IgD-negative memory B cell (primary cell): ENCODE measurements around the gene PTBP3. TPM values are rescaled to one million over a fixed set of nuclear protein-coding genes. Genes with fewer than 3 reads are reported as not detected.
"Not testable (repeated sequence)": the region's sequence is repeated elsewhere in the genome, so short reads cannot be mapped to it uniquely, and the experiment has no call there.

Experiments used
- H3K27ac Mint-ChIP-seq, 3 donors: one replicate each; pipeline ENCODE4 v1.8.0; 2020 to 2022; ENCODE audit warnings: mild to moderate bottlenecking in 3 of 3, mixed read lengths in 3 of 3, moderate library complexity in 1 of 3
- H3K27me3 Mint-ChIP-seq: one replicate; pipeline ENCODE4 v1.8.0; 2021; ENCODE audit warnings: mixed read lengths
- H3K36me3 Mint-ChIP-seq: one replicate; pipeline ENCODE4 v1.8.0; 2020; ENCODE audit warnings: mild to moderate bottlenecking, mixed read lengths
- H3K4me1 Mint-ChIP-seq, 3 donors: one replicate each; pipeline ENCODE4 v1.8.0; 2020 to 2022; ENCODE audit warnings: mixed read lengths in 3 of 3, mild to moderate bottlenecking in 1 of 3
- H3K4me3 Mint-ChIP-seq, 4 donors: one replicate each; pipeline ENCODE4 v1.8.0; 2020 to 2022; ENCODE audit warnings: mild to moderate bottlenecking in 4 of 4, mixed read lengths in 4 of 4, moderate library complexity in 3 of 4
- H3K9me3 Mint-ChIP-seq, 3 donors: one replicate each; pipeline ENCODE4 v1.8.0; 2020 to 2021; ENCODE audit warnings: mixed read lengths in 3 of 3, mild to moderate bottlenecking in 1 of 3
- polyA plus RNA-seq: library from polyadenylated mRNA; unstranded; fragments of 300-500 nt; fragmentation: Illumina TruSeq; gene quantifications from one replicate; pipeline ENCODE4 v1.2.3, GENCODE V29; 2021

Gene PTBP3
- polyA plus RNA-seq, 1 donor from 2014 or later, result 32.7 TPM

- Mint-ChIP-seq H3K27me3 (no peaks in the 10 kb centered on the region), H3K36me3 (peaks cover 6% of the 10 kb centered on the region), H3K9me3 (peaks cover 2 to 3% (median 2%) of the 10 kb centered on the region in 3 donors), H3K4me3 (no peak overlapping the region), H3K4me1 (no peaks in the 10 kb centered on the region), H3K27ac (no peak overlapping the region)
Observed at GRCh38 chr9:112200711-112201110, 132.7 kb downstream of the PTBP3 start.

DNA sequence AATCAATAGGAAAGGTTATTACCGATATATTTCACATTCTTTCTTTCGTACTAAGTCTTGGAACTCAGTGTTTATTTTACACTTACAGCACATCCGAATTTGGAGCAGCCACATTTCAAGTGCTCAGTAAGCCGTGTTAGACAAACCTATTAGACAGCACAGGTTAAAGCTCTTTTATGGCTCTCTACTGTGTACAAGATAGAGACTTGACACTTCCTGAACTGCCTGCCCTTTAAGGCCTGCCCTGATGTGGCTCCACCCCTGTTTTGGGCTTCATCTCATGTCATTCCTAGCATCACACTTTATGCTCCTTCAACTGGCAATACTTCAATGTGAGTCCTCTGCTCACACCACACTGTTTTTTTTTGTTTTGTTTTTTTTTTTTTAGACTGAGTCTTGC lies 134.8 kb downstream of the PTBP3 start:
- Mint-ChIP-seq H3K36me3 (peaks cover 6% of the 10 kb centered on the region), H3K27ac (no peak overlapping the region), H3K4me1 (no peaks in the 10 kb centered on the region), H3K27me3 (no peaks in the 10 kb centered on the region), H3K9me3 (peaks cover 2 to 3% (median 2%) of the 10 kb centered on the region in 3 donors), H3K4me3 (no peak overlapping the region)

- Mint-ChIP-seq H3K4me3 (no peak overlapping the region), H3K27me3 (no peaks in the 10 kb centered on the region), H3K27ac (no peak overlapping the region)
Observed at GRCh38 chr9:112194969-112195431, 138.4 kb downstream of the PTBP3 start.

GRCh38 chr9:112193572-112194288 lies 139.7 kb downstream of the PTBP3 start:
- Mint-ChIP-seq H3K4me3 (no peak overlapping the region), H3K9me3 (no peaks in the 10 kb centered on the region), H3K27ac (no peak overlapping the region), H3K4me1 (peaks cover 0 to 2% (median 0%) of the 10 kb centered on the region in 3 donors), H3K27me3 (no peaks in the 10 kb centered on the region), H3K36me3 (peaks cover 7% of the 10 kb centered on the region)

More at GRCh38 chr9:112194969-112195431, 138.4 kb downstream of the PTBP3 start:
- Mint-ChIP-seq H3K4me1 (no peaks in the 10 kb centered on the region), H3K36me3 (peaks cover 9% of the 10 kb centered on the region), H3K9me3 (no peaks in the 10 kb centered on the region)

- H3K4me1 Mint-ChIP-seq, H3K27ac Mint-ChIP-seq, H3K27me3 Mint-ChIP-seq, H3K4me3 Mint-ChIP-seq, H3K9me3 Mint-ChIP-seq, H3K36me3 Mint-ChIP-seq: not testable (repeated sequence)
Observed at GRCh38 chr9:112190320-112190719, 143.1 kb downstream of the PTBP3 start.

DNA sequence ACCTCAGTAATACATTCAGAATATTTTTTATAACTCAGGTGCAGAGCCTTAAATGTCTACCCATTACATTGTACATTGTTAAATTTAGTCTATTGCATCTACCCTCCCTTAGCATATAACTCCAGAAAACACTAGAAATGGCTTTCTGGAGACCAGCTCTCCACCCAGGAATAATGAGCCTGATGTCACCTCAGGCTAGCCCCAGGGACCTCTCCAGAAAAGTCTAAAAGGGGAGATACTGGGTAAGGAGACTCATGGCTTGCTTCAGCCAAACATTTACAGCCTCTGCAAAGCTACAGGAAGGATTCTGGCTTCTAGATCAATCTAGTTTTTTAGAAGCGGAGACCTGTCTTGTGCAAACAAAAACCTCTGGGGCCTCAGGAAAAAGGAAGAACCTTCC lies 144.5 kb downstream of the PTBP3 start:
- Mint-ChIP-seq H3K4me3 (no peak overlapping the region), H3K27ac (no peak overlapping the region), H3K36me3 (peaks cover 5% of the 10 kb centered on the region), H3K27me3 (no peaks in the 10 kb centered on the region), H3K9me3 (no peaks in the 10 kb centered on the region), H3K4me1 (peaks cover 0 to 4% (median 0%) of the 10 kb centered on the region in 3 donors)

- H3K27ac Mint-ChIP-seq, result no peak overlapping the region
- peaks cover 2 to 6% (median 2%) of the 10 kb centered on the region in 3 donors for H3K9me3 Mint-ChIP-seq
Observed at GRCh38 chr9:112187404-112187803, 146.0 kb downstream of the PTBP3 start.

DNA sequence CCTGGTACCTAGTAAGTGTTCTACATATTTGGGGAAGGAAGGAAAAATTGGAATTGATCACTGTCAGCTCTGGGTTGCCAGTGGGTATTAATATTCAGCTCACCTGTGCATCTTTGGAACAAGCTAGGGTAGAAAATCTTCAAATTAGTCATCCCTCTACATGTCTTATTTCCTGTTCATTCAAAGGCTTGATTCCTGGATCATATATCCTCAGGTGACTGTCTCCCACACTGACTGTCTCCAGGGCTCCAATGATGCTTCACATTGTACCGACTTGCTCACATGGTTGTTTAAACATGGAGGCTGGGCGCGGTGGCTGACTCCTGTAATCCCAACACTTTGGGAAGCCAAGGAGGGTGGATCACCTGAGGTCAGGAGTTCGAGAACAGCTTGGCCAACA lies 146.7 kb downstream of the PTBP3 start:
- no peaks in the 10 kb centered on the region for H3K27me3 Mint-ChIP-seq
- no peak overlapping the region for H3K4me3 Mint-ChIP-seq
- H3K27ac Mint-ChIP-seq, result peak overlapping the region in 1 of 3 donors; percentile 76
- peaks cover 0 to 4% (median 0%) of the 10 kb centered on the region in 3 donors for H3K4me1 Mint-ChIP-seq
- H3K9me3 Mint-ChIP-seq, result peaks cover 2 to 6% (median 2%) of the 10 kb centered on the region in 3 donors
- peaks cover 7% of the 10 kb centered on the region for H3K36me3 Mint-ChIP-seq

More at GRCh38 chr9:112187404-112187803, 146.0 kb downstream of the PTBP3 start:
- H3K27me3 Mint-ChIP-seq, result no peaks in the 10 kb centered on the region
- peaks cover 0 to 4% (median 0%) of the 10 kb centered on the region in 3 donors for H3K4me1 Mint-ChIP-seq
- no peak overlapping the region for H3K4me3 Mint-ChIP-seq
- peaks cover 7% of the 10 kb centered on the region for H3K36me3 Mint-ChIP-seq

- Mint-ChIP-seq H3K4me3 (no peak overlapping the region), H3K27ac (no peak overlapping the region), H3K36me3 (peaks cover 5% of the 10 kb centered on the region), H3K4me1 (peaks cover 7 to 13% (median 13%) of the 10 kb centered on the region in 3 donors), H3K27me3 (peaks cover 2% of the 10 kb centered on the region), H3K9me3 (peaks cover 2 to 6% (median 2%) of the 10 kb centered on the region in 3 donors)
Observed at GRCh38 chr9:112184946-112185345, 148.5 kb downstream of the PTBP3 start.

GRCh38 chr9:112184221-112184620 lies 149.2 kb downstream of the PTBP3 start:
- Mint-ChIP-seq H3K4me3 (no peak overlapping the region), H3K27me3 (peaks cover 2% of the 10 kb centered on the region), H3K36me3 (peaks cover 5% of the 10 kb centered on the region), H3K4me1 (peaks cover 7 to 13% (median 12%) of the 10 kb centered on the region in 3 donors), H3K9me3 (peaks cover 2 to 6% (median 2%) of the 10 kb centered on the region in 3 donors), H3K27ac (no peak overlapping the region)

GRCh38 chr9:112180387-112180881 lies 153.0 kb downstream of the PTBP3 start:
- H3K4me3 Mint-ChIP-seq, result peak overlapping the region in 1 of 4 donors; percentile 8
- peaks cover 3% of the 10 kb centered on the region for H3K27me3 Mint-ChIP-seq
- H3K4me1 Mint-ChIP-seq, result peaks cover 12 to 22% (median 18%) of the 10 kb centered on the region in 3 donors
- H3K9me3 Mint-ChIP-seq, result peaks cover 2 to 6% (median 2%) of the 10 kb centered on the region in 3 donors
- H3K27ac Mint-ChIP-seq, result peak overlapping the region in 1 of 3 donors; percentile 75
- H3K36me3 Mint-ChIP-seq, result peaks cover 5% of the 10 kb centered on the region

- Mint-ChIP-seq H3K27ac (no peak overlapping the region), H3K36me3 (peaks cover 5% of the 10 kb centered on the region), H3K27me3 (peaks cover 4% of the 10 kb centered on the region), H3K4me3 (no peak overlapping the region), H3K9me3 (peaks cover 2 to 6% (median 2%) of the 10 kb centered on the region in 3 donors), H3K4me1 (peaks cover 12 to 23% (median 20%) of the 10 kb centered on the region in 3 donors)
Observed at GRCh38 chr9:112179816-112180215, 153.6 kb downstream of the PTBP3 start.

- Mint-ChIP-seq H3K36me3 (peaks cover 3% of the 10 kb centered on the region), H3K27ac (no peak overlapping the region), H3K9me3 (no peaks in the 10 kb centered on the region), H3K4me3 (peak overlapping the region; percentile 0 to 77 (median 56)), H3K27me3 (peaks cover 8% of the 10 kb centered on the region), H3K4me1 (peaks cover 29 to 37% (median 29%) of the 10 kb centered on the region in 3 donors)
Observed at GRCh38 chr9:112176524-112176923, 156.9 kb downstream of the PTBP3 start.

DNA sequence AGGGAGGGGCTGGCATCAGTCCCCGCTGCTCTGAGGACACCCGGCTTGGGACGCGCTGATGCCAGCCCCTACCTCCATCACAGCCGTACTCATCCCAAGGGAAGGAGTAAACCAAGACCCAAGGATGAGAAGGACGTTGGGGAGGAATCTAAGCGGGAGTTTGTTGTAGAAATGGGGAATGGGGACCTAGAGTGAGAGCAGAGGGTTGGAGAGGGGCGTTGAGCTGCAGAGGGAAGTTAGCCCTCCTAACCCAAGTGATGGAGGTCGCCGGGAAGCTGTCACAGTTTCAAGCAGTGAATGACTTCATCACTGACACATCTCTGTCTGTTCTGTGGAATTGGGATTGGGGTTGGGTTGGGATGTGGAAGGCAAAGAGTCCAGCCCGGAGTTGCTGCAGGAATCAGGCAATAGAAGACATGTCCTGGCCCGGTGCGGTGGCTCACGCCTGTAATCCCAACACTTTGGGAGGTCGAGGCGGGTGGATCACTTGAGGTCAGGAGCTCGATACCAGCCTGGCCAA lies 157.6 kb downstream of the PTBP3 start:
- H3K9me3 Mint-ChIP-seq, result no peaks in the 10 kb centered on the region
- peaks cover 6% of the 10 kb centered on the region for H3K27me3 Mint-ChIP-seq
- peaks cover 26 to 31% (median 29%) of the 10 kb centered on the region in 3 donors for H3K4me1 Mint-ChIP-seq
- H3K4me3 Mint-ChIP-seq, result peak overlapping the region; percentile 70 to 93 (median 78)
- peak overlapping the region in 2 of 3 donors; percentile 17 to 83 for H3K27ac Mint-ChIP-seq
- H3K36me3 Mint-ChIP-seq, result peaks cover 3% of the 10 kb centered on the region
